ACC112 (cell line): Measurements from ENCODE around the gene OR12D2.
"Not testable (repeated sequence)": the region's sequence is repeated elsewhere in the genome, so short reads cannot be mapped to it uniquely, and the experiment has no call there.

Experiments used
- H2AFZ ChIP-seq: fragments of 200-600 bp; sonication (generic); one replicate; pipeline ENCODE4 v1.6.0; 2017; ENCODE audit warnings: antibody characterized with exemption, low read length; ENCODE audit not compliant: unreplicated experiment
- H3K27ac ChIP-seq: fragments of 200-600 bp; sonication (generic); 2 replicates; pipeline ENCODE4 v1.5.1; 2014; ENCODE audit warnings: low read depth, mild to moderate bottlenecking, antibody characterized with exemption, low read length, moderate library complexity
- H3K27me3 ChIP-seq: fragments of 200-600 bp; sonication (generic); 2 replicates; pipeline ENCODE4 v1.6.1; 2014; ENCODE audit warnings: mild to moderate bottlenecking, antibody characterized with exemption, low read length, moderate library complexity, mixed read lengths; ENCODE audit not compliant: insufficient read depth
- H3K36me3 ChIP-seq: fragments of 200-600 bp; sonication (generic); 2 replicates; pipeline ENCODE4 v1.6.1; 2016; ENCODE audit warnings: mild to moderate bottlenecking, antibody characterized with exemption, low read length, moderate library complexity, mixed read lengths; ENCODE audit not compliant: insufficient read depth
- H3K4me1 ChIP-seq: fragments of 200-600 bp; sonication (generic); one replicate; pipeline ENCODE4 v1.6.1; 2016; ENCODE audit warnings: low read length, mixed read lengths; ENCODE audit not compliant: insufficient read depth, unreplicated experiment, control insufficient read depth
- H3K4me3 ChIP-seq: fragments of 200-600 bp; sonication (generic); 2 replicates; pipeline ENCODE4 v1.5.1; 2014; ENCODE audit warnings: mild to moderate bottlenecking, low read depth, low read length
- H3K79me2 ChIP-seq: fragments of 200-600 bp; sonication (generic); one replicate; pipeline ENCODE4 v1.6.0; 2016; ENCODE audit warnings: low read length; ENCODE audit not compliant: control insufficient read depth, unreplicated experiment, insufficient read depth

OR12D2 gene, protein sequence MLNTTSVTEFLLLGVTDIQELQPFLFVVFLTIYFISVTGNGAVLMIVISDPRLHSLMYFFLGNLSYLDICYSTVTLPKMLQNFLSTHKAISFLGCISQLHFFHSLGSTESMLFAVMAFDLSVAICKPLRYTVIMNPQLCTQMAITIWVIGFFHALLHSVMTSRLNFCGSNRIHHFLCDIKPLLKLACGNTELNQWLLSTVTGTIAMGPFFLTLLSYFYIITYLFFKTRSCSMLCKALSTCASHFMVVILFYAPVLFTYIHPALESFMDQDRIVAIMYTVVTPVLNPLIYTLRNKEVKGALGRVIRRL

DNA sequence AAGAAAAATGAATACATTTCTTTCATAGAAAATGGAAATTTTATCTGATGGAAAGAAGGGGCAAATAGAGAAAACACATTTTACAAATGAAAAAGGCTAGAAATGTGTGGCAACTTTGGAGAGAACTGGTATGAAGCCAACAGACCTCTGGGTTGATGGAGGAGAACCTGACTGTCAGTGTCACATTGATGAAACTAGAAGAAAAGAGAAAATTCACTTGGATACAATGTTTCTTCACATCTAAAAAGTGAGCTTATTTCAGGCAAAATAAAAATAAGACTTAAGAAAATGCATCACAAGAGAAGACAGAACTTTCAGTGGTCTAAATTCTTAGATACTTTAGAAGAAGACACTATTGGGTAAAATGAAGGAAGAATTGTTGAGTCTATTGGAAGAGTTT is at the start of gene OR12D2:
Gene OR12D2 (plus strand): TSS at position 301 of the 400 bp plus-strand sequence. CDS start 1,069 bp downstream, outside the sequence.
- Histone ChIP-seq H3K36me3 (no peaks in the 10 kb centered on the region), H3K4me3 (no peak within 1 kb of the TSS), H2AFZ (no peak within 1 kb of the TSS), H3K79me2 (no peaks in the 10 kb centered on the region), H3K27me3 (no peaks in the 10 kb centered on the region), H3K4me1 (no peaks in the 10 kb centered on the region), H3K27ac (no peak within 1 kb of the TSS)

DNA sequence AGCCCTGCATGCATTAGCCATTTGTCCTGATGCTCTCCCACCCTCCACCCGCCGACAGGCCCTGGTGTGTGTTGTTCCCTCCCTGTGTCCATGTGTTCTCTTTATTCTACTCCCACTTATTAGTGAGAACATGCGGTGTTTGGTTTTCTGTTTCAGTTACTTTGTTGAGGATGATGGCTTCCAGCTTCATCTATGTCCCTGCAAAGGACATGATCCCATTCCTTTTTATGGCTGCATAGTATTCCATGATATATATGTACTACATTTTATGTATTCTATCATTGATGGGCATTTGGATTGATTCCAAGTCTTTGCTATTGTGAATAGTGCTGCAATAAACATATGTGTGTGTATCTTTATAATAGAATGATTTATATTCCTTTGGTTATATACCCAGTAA is 46.1 kb upstream of the OR12D2 start:
- H3K79me2 ChIP-seq, H2AFZ ChIP-seq, H3K27ac ChIP-seq, H3K36me3 ChIP-seq, H3K4me3 ChIP-seq, H3K27me3 ChIP-seq, H3K4me1 ChIP-seq: not testable (repeated sequence)

DNA sequence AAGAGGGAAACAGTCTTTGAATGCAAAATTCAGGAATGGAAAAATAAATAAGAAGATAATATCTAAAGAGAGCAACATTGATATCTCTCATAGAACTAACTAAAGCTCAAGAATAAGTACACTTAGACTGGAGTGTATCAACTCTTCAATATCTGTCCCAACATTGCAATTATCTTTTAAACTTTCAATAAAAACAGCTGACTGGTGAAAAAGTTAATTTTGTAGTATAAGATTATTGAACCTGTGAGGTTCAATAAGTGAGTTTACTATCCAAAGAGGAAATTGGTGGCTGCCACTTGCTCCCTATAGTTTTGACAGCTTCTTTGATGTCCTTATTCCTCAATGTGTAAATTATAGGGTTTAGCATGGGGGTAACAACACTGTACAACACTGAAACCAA is 40.5 kb upstream of the OR12D2 start:
- Histone ChIP-seq H3K4me3 (no peak overlapping the region), H3K4me1 (no peaks in the 10 kb centered on the region), H3K79me2 (no peaks in the 10 kb centered on the region), H3K27ac (no peak overlapping the region), H3K36me3 (no peaks in the 10 kb centered on the region), H2AFZ (no peak overlapping the region), H3K27me3 (no peaks in the 10 kb centered on the region)

DNA sequence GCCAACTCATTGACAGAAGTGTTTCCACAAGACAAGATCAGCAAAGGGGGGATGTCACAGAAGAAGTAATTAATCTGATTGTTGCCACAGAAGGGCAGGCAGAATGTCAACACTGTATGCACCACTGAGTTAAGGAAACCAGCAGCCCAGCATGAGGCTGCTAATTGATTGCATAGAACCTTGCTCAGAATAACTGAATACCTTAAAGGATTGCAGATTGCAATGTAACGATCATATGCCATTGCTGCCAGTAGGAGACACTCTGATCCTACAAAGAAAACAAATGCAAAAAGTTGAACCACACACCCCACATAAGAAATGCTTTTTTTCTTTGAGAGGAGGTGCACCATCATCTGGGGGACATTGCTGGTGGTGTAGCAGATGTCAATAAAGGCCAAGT is 39.8 kb upstream of the OR12D2 start:
- no peaks in the 10 kb centered on the region for H3K4me1 ChIP-seq
- no peak overlapping the region for H3K4me3 ChIP-seq
- H3K27ac ChIP-seq = no peak overlapping the region
- H3K27me3 ChIP-seq = no peaks in the 10 kb centered on the region
- H2AFZ ChIP-seq = no peak overlapping the region
- H3K79me2 ChIP-seq = no peaks in the 10 kb centered on the region
- no peaks in the 10 kb centered on the region for H3K36me3 ChIP-seq

DNA sequence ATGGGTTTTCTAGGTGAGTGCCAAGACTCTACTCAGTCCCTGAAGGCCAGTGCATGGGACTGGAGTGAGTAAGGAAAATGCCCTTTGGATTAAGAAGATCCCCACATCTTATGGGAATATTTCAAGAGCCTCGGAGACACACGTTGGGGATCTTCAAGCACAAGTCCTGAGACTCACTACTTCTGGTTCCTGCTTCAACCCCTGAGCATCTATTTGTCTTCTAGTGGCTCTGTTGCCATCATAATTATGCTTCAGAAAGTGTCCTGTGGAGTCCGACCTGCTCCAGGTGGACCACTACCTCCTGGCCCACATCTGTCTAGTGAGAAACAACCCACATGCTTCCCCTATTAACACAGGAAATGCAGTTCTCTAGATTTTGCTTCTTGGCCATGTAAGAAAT is 26.7 kb upstream of the OR12D2 start, which contains the start of gene OR5V1:
Gene OR5V1 (minus strand): TSS at position 101 of the 400 bp plus-strand sequence. CDS start 12,670 bp downstream, outside the sequence.
- H3K27ac ChIP-seq = no peak within 1 kb of the TSS
- no peaks in the 10 kb centered on the region for H3K36me3 ChIP-seq
- no peak within 1 kb of the TSS for H2AFZ ChIP-seq
- no peaks in the 10 kb centered on the region for H3K79me2 ChIP-seq
- H3K4me1 ChIP-seq = no peaks in the 10 kb centered on the region
- no peak within 1 kb of the TSS for H3K4me3 ChIP-seq
- no peaks in the 10 kb centered on the region for H3K27me3 ChIP-seq

DNA sequence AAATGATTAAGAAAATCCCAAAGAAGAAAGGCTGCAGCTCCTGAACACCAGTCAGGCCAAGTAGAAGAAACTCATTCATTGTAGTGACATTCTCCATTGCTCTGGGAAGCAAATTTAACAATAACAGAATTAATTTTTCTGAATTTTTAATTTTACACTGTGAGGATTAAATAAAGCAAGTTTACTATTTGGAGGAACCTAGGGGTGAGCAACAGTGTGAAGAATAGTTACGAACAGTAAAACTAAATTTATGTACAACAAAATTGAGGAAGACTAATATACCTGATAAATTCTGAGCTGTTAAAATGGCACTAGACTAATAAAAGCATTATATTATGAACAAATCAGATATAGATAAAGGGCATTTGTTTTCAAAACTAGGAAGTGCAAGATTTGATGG is 20.2 kb upstream of the OR12D2 start, which contains the start of gene OR12D3:
Gene OR12D3 (minus strand): TSS at position 101 of the 400 bp plus-strand sequence. CDS start 4 bp downstream, at position 97.
- Histone ChIP-seq H2AFZ (no peak within 1 kb of the TSS), H3K36me3 (no peaks in the 10 kb centered on the region), H3K27ac (no peak within 1 kb of the TSS), H3K4me3 (no peak within 1 kb of the TSS), H3K27me3 (no peaks in the 10 kb centered on the region), H3K79me2 (no peaks in the 10 kb centered on the region), H3K4me1 (no peaks in the 10 kb centered on the region)

DNA sequence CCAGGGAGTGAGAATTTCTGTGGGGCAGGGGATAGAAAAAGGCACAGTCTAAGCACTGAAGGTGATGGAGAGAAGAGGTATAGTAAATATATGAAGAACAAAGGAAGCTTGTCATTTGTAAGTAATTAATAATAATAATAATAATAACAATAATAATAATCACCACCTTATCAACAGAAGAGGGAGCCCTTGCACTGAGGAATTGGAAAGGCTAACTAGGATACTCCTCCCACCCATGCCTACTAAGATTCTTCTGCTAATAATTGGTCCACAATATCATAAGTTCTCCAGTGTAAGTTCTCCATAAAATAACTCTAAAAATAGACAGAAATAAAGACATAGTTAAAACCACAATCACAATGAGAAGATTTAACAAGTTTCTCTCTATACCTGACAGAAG is 19.4 kb upstream of the OR12D2 start:
- H3K79me2 ChIP-seq = no peaks in the 10 kb centered on the region
- H3K36me3 ChIP-seq = no peaks in the 10 kb centered on the region
- H3K4me1 ChIP-seq = no peaks in the 10 kb centered on the region
- no peak overlapping the region for H2AFZ ChIP-seq
- no peak overlapping the region for H3K4me3 ChIP-seq
- no peak overlapping the region for H3K27ac ChIP-seq
- H3K27me3 ChIP-seq = peaks cover 4% of the 10 kb centered on the region; the same call in 1 of the 2 replicates

DNA sequence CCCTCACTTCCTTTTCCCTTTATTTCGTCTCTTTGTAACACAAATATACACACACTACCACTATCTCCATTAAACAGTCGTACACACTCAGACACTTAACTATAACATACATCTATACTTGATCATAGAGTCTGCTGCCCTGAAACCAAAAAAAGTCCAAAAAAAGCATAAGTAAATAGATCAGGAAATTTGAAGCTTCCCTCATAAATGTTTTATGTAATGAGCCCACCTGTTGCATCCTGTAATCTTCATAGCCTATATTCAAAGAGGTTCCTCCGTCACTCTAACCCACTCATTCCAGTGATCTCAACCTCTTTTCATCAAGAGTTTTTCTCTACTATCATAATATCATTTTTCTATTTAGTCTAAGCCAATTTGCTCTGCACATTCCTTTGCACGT is 6.9 kb upstream of the OR12D2 start:
- Histone ChIP-seq H3K36me3 (no peaks in the 10 kb centered on the region), H3K4me3 (no peak overlapping the region), H3K27ac (no peak overlapping the region), H3K4me1 (no peaks in the 10 kb centered on the region), H3K27me3 (no peaks in the 10 kb centered on the region), H2AFZ (no peak overlapping the region), H3K79me2 (no peaks in the 10 kb centered on the region)

DNA sequence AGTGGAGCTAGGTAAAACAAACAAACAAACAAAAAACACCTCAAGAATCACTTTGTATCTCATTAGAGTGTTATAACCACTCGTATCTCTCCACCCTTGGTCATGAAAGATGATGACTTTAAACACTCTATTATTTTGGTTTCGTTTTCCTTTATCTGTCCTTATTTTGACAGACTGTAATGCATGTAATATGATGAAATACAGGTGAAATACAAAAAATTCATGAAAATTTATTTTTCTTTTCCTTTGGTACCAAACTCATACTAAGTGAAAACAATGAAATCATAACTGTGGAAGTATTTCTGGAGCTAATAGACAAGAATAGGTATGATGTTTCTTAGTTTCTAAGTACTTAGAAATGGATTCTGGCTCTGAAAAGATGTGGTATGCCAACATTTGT is 4.1 kb downstream of the OR12D2 start:
- Histone ChIP-seq H3K79me2 (no peaks in the 10 kb centered on the region), H3K4me1 (no peaks in the 10 kb centered on the region), H3K4me3 (no peak overlapping the region), H3K36me3 (no peaks in the 10 kb centered on the region), H3K27me3 (no peaks in the 10 kb centered on the region), H3K27ac (no peak overlapping the region), H2AFZ (no peak overlapping the region)

DNA sequence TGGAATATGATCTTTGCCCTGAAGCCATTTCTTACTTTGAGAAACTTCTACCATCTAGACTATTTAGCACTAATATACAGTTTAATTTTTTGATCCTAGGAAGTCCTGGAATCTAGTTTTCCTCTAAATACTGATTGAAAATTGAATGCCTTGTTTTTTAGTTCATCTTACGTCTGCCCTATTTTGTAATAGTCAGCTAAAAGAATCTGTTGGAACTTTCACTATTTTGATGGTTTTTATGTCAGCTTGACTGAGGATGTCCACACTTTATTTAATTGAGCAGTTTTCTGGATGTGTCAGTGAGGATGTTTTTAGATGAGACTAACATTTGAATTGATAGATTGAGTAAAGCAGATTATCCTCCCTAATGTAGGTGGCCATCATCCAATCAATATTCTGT is 8.4 kb downstream of the OR12D2 start:
- H3K4me1 ChIP-seq = no peaks in the 10 kb centered on the region
- no peak overlapping the region for H3K27ac ChIP-seq
- H3K4me3 ChIP-seq = no peak overlapping the region
- no peaks in the 10 kb centered on the region for H3K79me2 ChIP-seq
- H3K27me3 ChIP-seq = no peaks in the 10 kb centered on the region
- no peaks in the 10 kb centered on the region for H3K36me3 ChIP-seq
- no peak overlapping the region for H2AFZ ChIP-seq

DNA sequence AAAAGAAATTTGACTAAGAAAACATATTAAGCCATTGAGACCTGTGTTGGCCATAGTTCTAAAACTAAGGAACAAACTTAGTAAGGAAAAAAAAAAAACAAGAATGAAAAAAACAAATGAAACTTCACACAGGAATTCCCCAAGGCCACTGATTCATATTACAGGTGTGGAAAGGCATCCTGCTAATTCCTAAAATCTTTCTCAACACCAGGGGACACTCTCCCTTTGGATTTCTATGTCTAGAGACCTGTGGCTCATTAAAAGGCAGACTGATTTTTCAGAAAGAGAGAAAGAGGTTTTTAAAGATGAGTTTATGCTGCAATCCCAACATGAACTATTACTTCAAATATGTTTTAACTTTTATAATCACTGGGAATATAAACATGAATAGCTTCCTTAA is 19.2 kb downstream of the OR12D2 start, which contains the start of gene OR12D1:
Gene OR12D1 (plus strand): TSS at position 341 of the 400 bp plus-strand sequence.
- Histone ChIP-seq H3K27me3 (no peaks in the 10 kb centered on the region), H3K4me3 (no peak within 1 kb of the TSS), H3K36me3 (no peaks in the 10 kb centered on the region), H2AFZ (no peak within 1 kb of the TSS), H3K27ac (no peak within 1 kb of the TSS), H3K4me1 (no peaks in the 10 kb centered on the region), H3K79me2 (no peaks in the 10 kb centered on the region)
